Measurements from ENCODE around the gene ZNHIT1.

GRCh38 chr7:101200504-101200861 lies 17.5 kb upstream of the ZNHIT1 start:
- TF ChIP-seq CTCF (optimal IDR thresholded peaks at IDR 0.05 in 1 of 3, IDR thresholded peaks at IDR 0.05 in 1 of 3, conservative IDR thresholded peaks at IDR 0.05 in 1 of 3; ENCODE audit: extremely low read depth in 1 of 3, insufficient read depth in 2 of 3, low read length in 3 of 3) (no peak), EZH2 (IDR thresholded peaks at IDR 0.05; ENCODE audit: low read length) (no peak)
